Activated CD8-positive, alpha-beta memory T cell treated with anti-CD3 and anti-CD28 coated beads, Interleukin-2, amount 50 U/mL, for 1 hour (primary cell): ENCODE results near the gene HUS1B.
"Not testable (repeated sequence)": the region's sequence is repeated elsewhere in the genome, so short reads cannot be mapped to it uniquely, and the experiment has no call there.

Source experiments
- DNase-seq: peaks from one replicate; pipeline ENCODE4 v3.0.0-alpha.2; 2020; ENCODE audit errors: extremely low read depth

Gene HUS1B

GRCh38 chr6:656460-657252, at the start of gene HUS1B:
HUS1B (minus strand) TSS chr6:657100; CDS start chr6:656944, 156 bp downstream.
- no peak for DNase-seq

- DNase-seq = no peak
Observed at GRCh38 chr6:706146-706545, 49.2 kb upstream of the HUS1B start.

GRCh38 chr6:705047-705446, 48.1 kb upstream of the HUS1B start:
- no peak for DNase-seq

- no peak for DNase-seq
Observed at GRCh38 chr6:704046-704445, 47.1 kb upstream of the HUS1B start.

GRCh38 chr6:703552-703951, 46.7 kb upstream of the HUS1B start:
- no peak for DNase-seq

- no peak for DNase-seq
Observed at GRCh38 chr6:701700-702479, 45.0 kb upstream of the HUS1B start.

GRCh38 chr6:701215-701614, 44.3 kb upstream of the HUS1B start:
- no peak for DNase-seq

- no peak for DNase-seq
Observed at GRCh38 chr6:700490-700889, 43.6 kb upstream of the HUS1B start.

GRCh38 chr6:699319-699718, 42.4 kb upstream of the HUS1B start:
- DNase-seq = no peak

- DNase-seq = not testable (repeated sequence)
Observed at GRCh38 chr6:694431-695126, 37.7 kb upstream of the HUS1B start.

GRCh38 chr6:693723-694009, 36.8 kb upstream of the HUS1B start:
- DNase-seq = no peak

- DNase-seq = peak; percentile 36
Observed at GRCh38 chr6:692858-693722, 36.2 kb upstream of the HUS1B start, which contains the start of gene EXOC2. EXOC2 (minus strand) TSS chr6:693139; CDS start chr6:637818, 55,321 bp downstream.

GRCh38 chr6:692356-692851, 35.5 kb upstream of the HUS1B start:
- DNase-seq = peak; percentile 46

GRCh38 chr6:689223-689622, 32.3 kb upstream of the HUS1B start:
- no peak for DNase-seq

- no peak for DNase-seq
Observed at GRCh38 chr6:686497-686896, 29.6 kb upstream of the HUS1B start.

GRCh38 chr6:684831-685636, 28.1 kb upstream of the HUS1B start:
- DNase-seq = no peak

GRCh38 chr6:683742-684440, 27.0 kb upstream of the HUS1B start:
- no peak for DNase-seq

GRCh38 chr6:680666-681340, 23.9 kb upstream of the HUS1B start:
- no peak for DNase-seq

GRCh38 chr6:680251-680650, 23.4 kb upstream of the HUS1B start:
- no peak for DNase-seq
